H4 (cell line): ENCODE results near the gene NF1. TPM values are rescaled to one million over a fixed set of nuclear protein-coding genes. Genes with fewer than 3 reads are reported as not detected.
A peak's percentile ranks its signal among the peaks of the same experiment; 100 is the strongest.
"Not testable (repeated sequence)": the region's sequence is repeated elsewhere in the genome, so short reads cannot be mapped to it uniquely, and the experiment has no call there.

Source experiments
- DNase-seq: peaks from one replicate; pipeline ENCODE4 v3.0.0-alpha.2; 2015; ENCODE audit warnings: low spot score
- total RNA-seq: library from RNA; depleted of rRNA; stranded (reverse); fragments of >200 nt; shearing (Covaris generic); gene quantifications from 2 replicates; pipeline ENCODE4 v1.2.3, GENCODE V29; 2014; rRNA removed

NF1 gene
- total RNA-seq = 12.8 and 23.2 TPM in 2 replicates

- peak; percentile 94 for DNase-seq
Measured at GRCh38 chr17:31094600-31095235, at the start of gene NF1. TSS of gene NF1 (plus strand) at chr17:31094977. CDS start at chr17:31095310, 333 bp downstream.

- DNase-seq = not testable (repeated sequence)
Measured at GRCh38 chr17:31046856-31047425, 47.8 kb upstream of the NF1 start.

- DNase-seq = no peak
Measured at GRCh38 chr17:31048142-31048541, 46.6 kb upstream of the NF1 start.

GRCh38 chr17:31048780-31049179, 46.0 kb upstream of the NF1 start:
- DNase-seq = no peak

- no peak for DNase-seq
Measured at GRCh38 chr17:31050948-31051347, 43.8 kb upstream of the NF1 start.

- no peak for DNase-seq
Measured at GRCh38 chr17:31051506-31051905, 43.3 kb upstream of the NF1 start.

GRCh38 chr17:31052187-31052889, 42.4 kb upstream of the NF1 start:
- peak; percentile 97 for DNase-seq

GRCh38 chr17:31053071-31053470, 41.7 kb upstream of the NF1 start:
- DNase-seq = no peak

- no peak for DNase-seq
Measured at GRCh38 chr17:31054761-31055160, 40.0 kb upstream of the NF1 start.

GRCh38 chr17:31058976-31059375, 35.8 kb upstream of the NF1 start:
- DNase-seq = no peak

- no peak for DNase-seq
Measured at GRCh38 chr17:31060791-31061550, 33.8 kb upstream of the NF1 start.

GRCh38 chr17:31061678-31062077, 33.1 kb upstream of the NF1 start:
- no peak for DNase-seq

- DNase-seq = no peak
Measured at GRCh38 chr17:31062346-31062745, 32.4 kb upstream of the NF1 start.

- DNase-seq = no peak
Measured at GRCh38 chr17:31064707-31065106, 30.1 kb upstream of the NF1 start.

GRCh38 chr17:31067691-31068184, 27.0 kb upstream of the NF1 start:
- peak; percentile 68 for DNase-seq

- DNase-seq = peak; percentile 32
Measured at GRCh38 chr17:31068291-31068690, 26.5 kb upstream of the NF1 start.

- peak; percentile 39 for DNase-seq
Measured at GRCh38 chr17:31072186-31072585, 22.6 kb upstream of the NF1 start.

GRCh38 chr17:31073411-31073810, 21.4 kb upstream of the NF1 start:
- DNase-seq = no peak

GRCh38 chr17:31074772-31075555, 19.8 kb upstream of the NF1 start:
- DNase-seq = no peak

- DNase-seq = no peak
Measured at GRCh38 chr17:31078290-31078689, 16.5 kb upstream of the NF1 start.

GRCh38 chr17:31079731-31080130, 15.0 kb upstream of the NF1 start:
- no peak for DNase-seq
